DND-41 (cell line): ENCODE data around the gene RAD51B.

ENCODE experiments used
- ATAC-seq: fragments of 200-7000 bp; cut with Tn5 transposase; 3 replicates; pipeline ENCODE4 v1.9.1; 2021; ENCODE audit warnings: low read depth; ENCODE audit not compliant: insufficient read depth
- DNase-seq: peaks from one replicate; pipeline ENCODE4 v3.0.0-alpha.2; 2020
- H2AFZ ChIP-seq: 2 replicates; pipeline ENCODE4 v1.6.0; 2012; ENCODE audit warnings: low read depth, low read length
- H3K27ac ChIP-seq: 2 replicates; pipeline ENCODE4 v1.5.1; 2012; ENCODE audit warnings: low read length, inconsistent platforms
- H3K27me3 ChIP-seq: fragments of 200-600 bp; sonication (generic); 2 replicates; pipeline ENCODE4 v1.6.0; 2012; ENCODE audit warnings: low read length, mild to moderate bottlenecking, inconsistent platforms; ENCODE audit not compliant: insufficient read depth, poor library complexity
- H3K36me3 ChIP-seq: 2 replicates; pipeline ENCODE4 v1.5.1; 2012; ENCODE audit warnings: low read length, inconsistent platforms; ENCODE audit not compliant: insufficient read depth
- H3K4me1 ChIP-seq: 2 replicates; pipeline ENCODE4 v1.5.1; 2012; ENCODE audit warnings: mild to moderate bottlenecking, low read length; ENCODE audit not compliant: insufficient read depth
- H3K4me2 ChIP-seq: 2 replicates; pipeline ENCODE4 v1.6.0; 2012; ENCODE audit warnings: mild to moderate bottlenecking, moderate library complexity, low read length, inconsistent platforms; ENCODE audit not compliant: insufficient read depth
- H3K4me3 ChIP-seq, 2 experiments: fragments of 200-600 bp in 1 of 2; shearing (Covaris generic) in 1 of 2; 2 replicates each; pipeline ENCODE4 v1.5.1; 2012 to 2016; ENCODE audit warnings: inconsistent platforms in 2 of 2, low read length in 2 of 2, mild to moderate bottlenecking in 2 of 2, low read depth in 1 of 2, moderate library complexity in 1 of 2
- H3K79me2 ChIP-seq: 2 replicates; pipeline ENCODE4 v1.6.0; 2012; ENCODE audit warnings: low read length, inconsistent platforms; ENCODE audit not compliant: insufficient read depth
- H3K9ac ChIP-seq: 2 replicates; pipeline ENCODE4 v1.6.0; 2012; ENCODE audit warnings: low read depth, mild to moderate bottlenecking, inconsistent platforms, low read length, moderate library complexity
- H3K9me3 ChIP-seq: 2 replicates; pipeline ENCODE4 v1.5.1; 2012; ENCODE audit warnings: low read length, moderate library complexity, mild to moderate bottlenecking, inconsistent platforms; ENCODE audit not compliant: insufficient read depth, severe bottlenecking
- H4K20me1 ChIP-seq: 2 replicates; pipeline ENCODE4 v1.6.0; 2012; ENCODE audit warnings: low read length; ENCODE audit not compliant: insufficient read depth
- EZH2 ChIP-seq: IDR thresholded peaks from 3 replicates; pipeline ENCODE4 v1.6.1; 2012; ENCODE audit warnings: borderline replicate concordance, low read depth, mild to moderate bottlenecking, moderate library complexity, low read length, inconsistent platforms; ENCODE audit not compliant: severe bottlenecking
- TF ChIP-seq, protein P1 (sequence below): IDR thresholded peaks from 2 replicates; pipeline ENCODE4 v1.5.1; 2012; ENCODE audit warnings: borderline replicate concordance, low read length, moderate library complexity, mild to moderate bottlenecking; ENCODE audit not compliant: poor library complexity, severe bottlenecking; ENCODE audit errors: extremely low read depth

Gene RAD51B

GRCh38 chr14:68459480-68460136 is 640.0 kb downstream of the RAD51B start:
- no peak overlapping the region for H3K4me3 ChIP-seq
- DNase-seq (no peak), ATAC-seq (no peak)
- H3K36me3 ChIP-seq = no peaks in the 10 kb centered on the region
- H3K27ac ChIP-seq = no peak overlapping the region
- no peaks in the 10 kb centered on the region for H3K4me1 ChIP-seq
- H3K27me3 ChIP-seq = no peaks in the 10 kb centered on the region
- H3K4me2 ChIP-seq = no peak overlapping the region
- peaks cover 4% of the 10 kb centered on the region for H3K9me3 ChIP-seq
- no peak overlapping the region for H2AFZ ChIP-seq
- H3K9ac ChIP-seq = no peak overlapping the region
- H4K20me1 ChIP-seq = no peaks in the 10 kb centered on the region
- TF ChIP-seq, protein P1, sequence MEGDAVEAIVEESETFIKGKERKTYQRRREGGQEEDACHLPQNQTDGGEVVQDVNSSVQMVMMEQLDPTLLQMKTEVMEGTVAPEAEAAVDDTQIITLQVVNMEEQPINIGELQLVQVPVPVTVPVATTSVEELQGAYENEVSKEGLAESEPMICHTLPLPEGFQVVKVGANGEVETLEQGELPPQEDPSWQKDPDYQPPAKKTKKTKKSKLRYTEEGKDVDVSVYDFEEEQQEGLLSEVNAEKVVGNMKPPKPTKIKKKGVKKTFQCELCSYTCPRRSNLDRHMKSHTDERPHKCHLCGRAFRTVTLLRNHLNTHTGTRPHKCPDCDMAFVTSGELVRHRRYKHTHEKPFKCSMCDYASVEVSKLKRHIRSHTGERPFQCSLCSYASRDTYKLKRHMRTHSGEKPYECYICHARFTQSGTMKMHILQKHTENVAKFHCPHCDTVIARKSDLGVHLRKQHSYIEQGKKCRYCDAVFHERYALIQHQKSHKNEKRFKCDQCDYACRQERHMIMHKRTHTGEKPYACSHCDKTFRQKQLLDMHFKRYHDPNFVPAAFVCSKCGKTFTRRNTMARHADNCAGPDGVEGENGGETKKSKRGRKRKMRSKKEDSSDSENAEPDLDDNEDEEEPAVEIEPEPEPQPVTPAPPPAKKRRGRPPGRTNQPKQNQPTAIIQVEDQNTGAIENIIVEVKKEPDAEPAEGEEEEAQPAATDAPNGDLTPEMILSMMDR = no peak
- TF ChIP-seq EZH2 = no peak
- H3K79me2 ChIP-seq = no peaks in the 10 kb centered on the region

- Histone ChIP-seq H3K27ac (no peak overlapping the region), H3K79me2 (no peaks in the 10 kb centered on the region)
- no peak for ATAC-seq
Measured at GRCh38 chr14:68460541-68460940, 641.0 kb downstream of the RAD51B start.

GRCh38 chr14:68461086-68461485 is 641.5 kb downstream of the RAD51B start:
- DNase-seq = no peak
- H3K36me3 ChIP-seq = no peaks in the 10 kb centered on the region
- no peak for ATAC-seq
- no peak overlapping the region for H2AFZ ChIP-seq
- H3K9ac ChIP-seq = no peak overlapping the region
- no peaks in the 10 kb centered on the region for H3K9me3 ChIP-seq
- H3K79me2 ChIP-seq = no peaks in the 10 kb centered on the region
- no peaks in the 10 kb centered on the region for H3K27me3 ChIP-seq
- TF ChIP-seq EZH2 = no peak
- TF ChIP-seq, protein P1 = no peak
- no peak overlapping the region for H3K4me3 ChIP-seq
- H4K20me1 ChIP-seq = no peaks in the 10 kb centered on the region
- H3K27ac ChIP-seq = no peak overlapping the region
- no peaks in the 10 kb centered on the region for H3K4me1 ChIP-seq
- H3K4me2 ChIP-seq = no peak overlapping the region

More at GRCh38 chr14:68460541-68460940, 641.0 kb downstream of the RAD51B start:
- Histone ChIP-seq H2AFZ (no peak overlapping the region), H3K4me1 (no peaks in the 10 kb centered on the region), H3K9ac (no peak overlapping the region), H3K4me3 (no peak overlapping the region), H3K9me3 (no peaks in the 10 kb centered on the region), H4K20me1 (no peaks in the 10 kb centered on the region), H3K27me3 (no peaks in the 10 kb centered on the region), H3K4me2 (no peak overlapping the region), H3K36me3 (no peaks in the 10 kb centered on the region)
- DNase-seq = no peak
- no peak for TF ChIP-seq EZH2
- TF ChIP-seq, protein P1 = no peak
